A172 (cell line): ENCODE data around the gene SPDYE16. TPM values are rescaled to one million over a fixed set of nuclear protein-coding genes. Genes with fewer than 3 reads are reported as not detected.
"Not testable (repeated sequence)": the region's sequence is repeated elsewhere in the genome, so short reads cannot be mapped to it uniquely, and the experiment has no call there.

Experiments
- DNase-seq: peaks from one replicate; pipeline ENCODE4 v3.0.0-alpha.2; 2015; ENCODE audit warnings: low spot score
- total RNA-seq: library from RNA; depleted of rRNA; stranded (reverse); fragments of >200 nt; shearing (Covaris generic); gene quantifications from 2 replicates; pipeline ENCODE4 v1.2.3, GENCODE V29; 2014; rRNA removed

The SPDYE16 gene
- total RNA-seq: not detected in 2 replicates

- DNase-seq: not testable (repeated sequence)
Observed at GRCh38 chr7:76543197-76543596, at the start of gene SPDYE16. Gene SPDYE16 (minus strand): TSS chr7:76543297. CDS start chr7:76541459, 1,838 bp downstream.

- not testable (repeated sequence) for DNase-seq
Observed at GRCh38 chr7:76592694-76593093, 49.6 kb upstream of the SPDYE16 start.

GRCh38 chr7:76591602-76592304 lies 48.7 kb upstream of the SPDYE16 start:
- not testable (repeated sequence) for DNase-seq

GRCh38 chr7:76591033-76591432 lies 47.9 kb upstream of the SPDYE16 start:
- DNase-seq: not testable (repeated sequence)

GRCh38 chr7:76588586-76588985 lies 45.5 kb upstream of the SPDYE16 start:
- DNase-seq: not testable (repeated sequence)

GRCh38 chr7:76586585-76587315 lies 43.7 kb upstream of the SPDYE16 start:
- DNase-seq: not testable (repeated sequence)

- peak; percentile 79 for DNase-seq
Observed at GRCh38 chr7:76583636-76584281, 40.7 kb upstream of the SPDYE16 start.

GRCh38 chr7:76582848-76583631 lies 39.9 kb upstream of the SPDYE16 start:
- peak; percentile 92 for DNase-seq

GRCh38 chr7:76575919-76576655 lies 33.0 kb upstream of the SPDYE16 start:
- not testable (repeated sequence) for DNase-seq

GRCh38 chr7:76575431-76575830 lies 32.3 kb upstream of the SPDYE16 start:
- not testable (repeated sequence) for DNase-seq

- DNase-seq: not testable (repeated sequence)
Observed at GRCh38 chr7:76572296-76572695, 29.2 kb upstream of the SPDYE16 start.

GRCh38 chr7:76570324-76570775 lies 27.3 kb upstream of the SPDYE16 start:
- DNase-seq: peak; percentile 30

GRCh38 chr7:76568742-76569141 lies 25.6 kb upstream of the SPDYE16 start:
- peak; percentile 62 for DNase-seq

GRCh38 chr7:76567753-76568152 lies 24.7 kb upstream of the SPDYE16 start:
- not testable (repeated sequence) for DNase-seq

- DNase-seq: not testable (repeated sequence)
Observed at GRCh38 chr7:76567311-76567710, 24.2 kb upstream of the SPDYE16 start.

GRCh38 chr7:76565001-76565400 lies 21.9 kb upstream of the SPDYE16 start:
- DNase-seq: not testable (repeated sequence)

GRCh38 chr7:76561342-76561741 lies 18.2 kb upstream of the SPDYE16 start:
- DNase-seq: not testable (repeated sequence)

GRCh38 chr7:76560157-76560556 lies 17.1 kb upstream of the SPDYE16 start:
- not testable (repeated sequence) for DNase-seq

GRCh38 chr7:76559685-76560084 lies 16.6 kb upstream of the SPDYE16 start:
- not testable (repeated sequence) for DNase-seq

- not testable (repeated sequence) for DNase-seq
Observed at GRCh38 chr7:76551992-76552391, 8.9 kb upstream of the SPDYE16 start.

GRCh38 chr7:76549855-76550248 lies 6.8 kb upstream of the SPDYE16 start:
- not testable (repeated sequence) for DNase-seq
